ENCODE measurements around the gene SLC26A11. TPM values are rescaled to one million over a fixed set of nuclear protein-coding genes. Genes with fewer than 3 reads are reported as not detected.
"Not testable (repeated sequence)": the region's sequence is repeated elsewhere in the genome, so short reads cannot be mapped to it uniquely, and the experiment has no call there.

The SLC26A11 gene
- total RNA-seq, 1 donor from 2014 or later = 23.6 TPM

DNA sequence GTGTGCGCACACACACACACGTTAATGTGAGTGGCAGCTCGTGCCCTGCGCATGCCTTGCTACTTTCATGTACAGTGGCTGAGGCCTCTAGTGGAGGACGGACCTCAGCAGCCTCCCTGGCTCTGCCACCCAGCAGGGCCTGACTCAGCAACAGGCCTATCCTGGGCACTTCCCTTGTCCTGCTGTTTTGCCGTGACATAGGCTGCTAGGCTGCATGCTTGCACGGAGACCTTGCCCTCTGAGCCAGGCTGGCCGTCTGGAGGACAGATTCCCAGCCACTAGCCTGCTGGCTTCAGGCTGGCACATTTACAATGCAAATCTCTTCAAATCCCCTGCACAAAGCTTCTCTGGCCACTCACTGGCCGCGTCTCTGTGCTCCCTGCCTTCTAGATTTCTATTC, 49.9 kb downstream of the SLC26A11 start:
- Mint-ChIP-seq H3K36me3 (peaks cover 12% of the 10 kb centered on the region), H3K27me3 (no peaks in the 10 kb centered on the region), H3K9me3 (peaks cover 4% of the 10 kb centered on the region), H3K4me1 (ENCODE audit: unreplicated experiment) (peaks cover 4% of the 10 kb centered on the region), H3K27ac (peak overlapping the region; percentile 9), H3K4me3 (no peak overlapping the region)
- no peak for DNase-seq (ENCODE audit: extremely low spot score, unreplicated experiment)
- TF ChIP-seq CTCF (conservative IDR thresholded peaks at IDR 0.05) = no peak

- TF ChIP-seq CTCF (conservative IDR thresholded peaks at IDR 0.05) = no peak
- peaks cover 4% of the 10 kb centered on the region for H3K4me1 Mint-ChIP-seq (ENCODE audit: unreplicated experiment)
- H3K27ac Mint-ChIP-seq = no peak overlapping the region
- DNase-seq (ENCODE audit: extremely low spot score, unreplicated experiment) = no peak
- H3K4me3 Mint-ChIP-seq = no peak overlapping the region
- H3K36me3 Mint-ChIP-seq = peaks cover 9% of the 10 kb centered on the region
- no peaks in the 10 kb centered on the region for H3K27me3 Mint-ChIP-seq
- H3K9me3 Mint-ChIP-seq = peaks cover 4% of the 10 kb centered on the region
These were observed 50.6 kb downstream of the SLC26A11 start for GRCh38 chr17:80270836-80271235.

- no peak for TF ChIP-seq CTCF (conservative IDR thresholded peaks at IDR 0.05)
- H3K27me3 Mint-ChIP-seq = no peaks in the 10 kb centered on the region
- H3K4me3 Mint-ChIP-seq = no peak overlapping the region
These were observed 52.1 kb downstream of the SLC26A11 start for GRCh38 chr17:80272366-80272765.

GRCh38 chr17:80274331-80274730, 54.1 kb downstream of the SLC26A11 start:
- TF ChIP-seq CTCF (conservative IDR thresholded peaks at IDR 0.05) = no peak
- Mint-ChIP-seq H3K36me3 (peaks cover 11% of the 10 kb centered on the region), H3K4me3 (no peak overlapping the region), H3K27ac (peak overlapping the region; percentile 82), H3K9me3 (peaks cover 4% of the 10 kb centered on the region), H3K4me1 (ENCODE audit: unreplicated experiment) (peaks cover 4% of the 10 kb centered on the region), H3K27me3 (no peaks in the 10 kb centered on the region)
- DNase-seq (ENCODE audit: extremely low spot score, unreplicated experiment) = no peak

More at GRCh38 chr17:80272366-80272765, 52.1 kb downstream of the SLC26A11 start:
- Mint-ChIP-seq H3K36me3 (peaks cover 11% of the 10 kb centered on the region), H3K4me1 (ENCODE audit: unreplicated experiment) (peaks cover 4% of the 10 kb centered on the region), H3K27ac (no peak overlapping the region), H3K9me3 (peaks cover 4% of the 10 kb centered on the region)
- DNase-seq (ENCODE audit: extremely low spot score, unreplicated experiment) = no peak

GRCh38 chr17:80274871-80275449, 54.7 kb downstream of the SLC26A11 start:
- no peaks in the 10 kb centered on the region for H3K27me3 Mint-ChIP-seq
- peaks cover 7% of the 10 kb centered on the region for H3K4me1 Mint-ChIP-seq (ENCODE audit: unreplicated experiment)
- peaks cover 4% of the 10 kb centered on the region for H3K9me3 Mint-ChIP-seq
- TF ChIP-seq CTCF (conservative IDR thresholded peaks at IDR 0.05) = no peak
- H3K4me3 Mint-ChIP-seq = no peak overlapping the region
- H3K36me3 Mint-ChIP-seq = peaks cover 11% of the 10 kb centered on the region
- H3K27ac Mint-ChIP-seq = no peak overlapping the region
- DNase-seq (ENCODE audit: extremely low spot score, unreplicated experiment) = no peak

DNA sequence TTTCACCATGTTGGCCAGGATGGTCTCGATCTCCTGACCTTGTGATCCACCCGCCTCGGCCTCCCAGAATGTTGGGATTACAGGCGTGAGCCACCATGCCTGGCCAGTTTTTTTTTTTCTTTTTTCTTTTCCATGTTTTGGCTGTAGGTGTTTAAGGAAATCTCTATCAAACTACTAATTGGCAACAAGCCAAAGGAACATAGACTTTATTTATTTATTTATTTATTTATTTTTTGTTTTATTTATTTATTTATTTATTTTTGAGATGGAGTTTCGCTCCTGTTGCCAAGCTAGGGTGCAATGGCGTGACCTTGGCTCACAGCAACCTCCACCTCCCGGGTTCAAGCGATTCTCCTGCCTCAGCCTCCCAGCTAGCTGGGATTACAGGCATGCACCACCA, 55.6 kb downstream of the SLC26A11 start:
- peaks cover 11% of the 10 kb centered on the region for H3K36me3 Mint-ChIP-seq
- H3K27ac Mint-ChIP-seq; DNase-seq (ENCODE audit: extremely low spot score, unreplicated experiment); H3K27me3 Mint-ChIP-seq; H3K4me3 Mint-ChIP-seq; H3K9me3 Mint-ChIP-seq: not testable (repeated sequence)
- peaks cover 11% of the 10 kb centered on the region for H3K4me1 Mint-ChIP-seq (ENCODE audit: unreplicated experiment)

Data from type B pancreatic cell (in vitro differentiated cells).